Activated naive CD4-positive, alpha-beta T cell treated with anti-CD3 and anti-CD28 coated beads for 36 hours (primary cell): ENCODE measurements around the gene SCARF2. TPM values are rescaled to one million over a fixed set of nuclear protein-coding genes. Genes with fewer than 3 reads are reported as not detected.

ENCODE experiments used
- CTCF ChIA-PET: fragments of 350-600 bp; sonication (Branson Sonifier 250); formaldehyde crosslinking; loops from one replicate; lab custom pipeline; 2021; ENCODE audit warnings: antibody characterized with exemption; lab: Charles Lee
- DNase-seq: peaks from one replicate; pipeline ENCODE4 v3.0.0-alpha.2; 2020
- H3K27ac Mint-ChIP-seq: one replicate; pipeline ENCODE4 v1.8.0; 2021; ENCODE audit warnings: mild to moderate bottlenecking, mixed read lengths
- H3K27me3 Mint-ChIP-seq: one replicate; pipeline ENCODE4 v1.8.0; 2021; ENCODE audit warnings: low read depth, mixed read lengths
- H3K36me3 Mint-ChIP-seq: one replicate; pipeline ENCODE4 v1.8.0; 2021; ENCODE audit warnings: low read depth, mixed read lengths
- H3K4me1 Mint-ChIP-seq: one replicate; pipeline ENCODE4 v1.8.0; 2021; ENCODE audit warnings: low read depth, mixed read lengths
- H3K4me3 Mint-ChIP-seq: one replicate; pipeline ENCODE4 v1.8.0; 2021; ENCODE audit warnings: mild to moderate bottlenecking, moderate library complexity, mixed read lengths
- H3K9me3 Mint-ChIP-seq: one replicate; pipeline ENCODE4 v1.8.0; 2021; ENCODE audit warnings: mixed read lengths
- intact Hi-C: fragments of 100-400 bp; cut with micrococcal nuclease; formaldehyde crosslinking; loops from one replicate; pipeline ENCODE4 v1.15.1; 2023
- total RNA-seq, 2 experiments: library from RNA; stranded (reverse); gene quantifications; one replicate each; pipeline ENCODE4 v1.2.3, GENCODE V29; 2021

SCARF2 gene
- total RNA-seq, 2 experiments from 2014 or later = 0.21 to 0.30 TPM

DNA sequence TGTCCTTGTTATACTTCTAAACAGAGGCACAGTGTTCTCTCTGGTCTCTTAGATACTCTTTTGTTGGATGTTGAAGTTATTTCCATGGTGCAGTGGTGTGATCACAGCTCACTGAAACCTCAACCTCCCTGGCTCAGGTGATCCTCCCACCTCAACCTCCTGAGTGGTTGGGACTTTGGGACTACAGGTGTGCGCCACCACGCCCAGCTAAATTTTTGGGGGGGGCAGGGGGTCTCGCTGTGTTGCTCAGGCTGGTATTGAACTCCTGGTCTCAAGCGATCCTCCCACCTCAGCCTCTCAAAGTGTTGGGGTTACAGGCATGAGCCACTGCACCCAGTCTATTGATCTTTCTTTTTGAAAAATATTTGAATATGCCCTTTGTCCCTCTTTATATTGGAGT is 28.7 kb downstream of the SCARF2 start:
- CTCF ChIA-PET = interaction anchor here (0.6 to 1.0 kb wide), 4 partner anchors 9 to 155 kb away, joined by 3 to 5 read pairs (median 4); no protein-coding TSS in a partner anchor
- H3K4me3 Mint-ChIP-seq = no peak overlapping the region
- DNase-seq = no peak
- H3K4me1 Mint-ChIP-seq = no peaks in the 10 kb centered on the region
- H3K36me3 Mint-ChIP-seq = peaks cover 3% of the 10 kb centered on the region
- intact Hi-C loops = no loop called here
- no peaks in the 10 kb centered on the region for H3K9me3 Mint-ChIP-seq
- no peaks in the 10 kb centered on the region for H3K27me3 Mint-ChIP-seq
- no peak overlapping the region for H3K27ac Mint-ChIP-seq

DNA sequence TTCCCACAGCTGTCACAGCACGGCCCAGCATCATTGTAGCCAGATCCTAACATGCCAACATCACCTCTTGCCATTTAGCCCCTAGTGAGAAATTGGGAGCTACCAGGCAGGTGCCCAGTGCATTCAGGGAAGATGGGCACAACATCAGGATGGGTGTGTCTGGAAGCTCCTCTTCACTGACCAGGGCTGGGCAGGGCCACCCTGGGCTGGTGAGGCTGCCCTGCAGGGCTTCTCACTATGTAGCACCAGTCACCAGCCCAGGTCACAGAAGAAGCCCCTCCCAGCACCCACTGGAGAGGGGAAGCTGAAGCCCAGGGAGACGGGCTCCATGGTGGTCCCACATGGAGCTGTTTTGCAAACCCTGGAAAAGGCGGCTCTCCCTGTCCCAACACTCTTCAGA is 29.8 kb downstream of the SCARF2 start:
- CTCF ChIA-PET = interaction anchor here (0.9 to 1.0 kb wide), 2 partner anchors 10 to 156 kb away, joined by 4 to 5 read pairs; no protein-coding TSS in a partner anchor
- Mint-ChIP-seq H3K4me1 (no peaks in the 10 kb centered on the region), H3K27me3 (no peaks in the 10 kb centered on the region), H3K9me3 (no peaks in the 10 kb centered on the region), H3K36me3 (peaks cover 3% of the 10 kb centered on the region), H3K27ac (no peak overlapping the region), H3K4me3 (no peak overlapping the region)
- DNase-seq = no peak
- intact Hi-C loops = no loop called here

DNA sequence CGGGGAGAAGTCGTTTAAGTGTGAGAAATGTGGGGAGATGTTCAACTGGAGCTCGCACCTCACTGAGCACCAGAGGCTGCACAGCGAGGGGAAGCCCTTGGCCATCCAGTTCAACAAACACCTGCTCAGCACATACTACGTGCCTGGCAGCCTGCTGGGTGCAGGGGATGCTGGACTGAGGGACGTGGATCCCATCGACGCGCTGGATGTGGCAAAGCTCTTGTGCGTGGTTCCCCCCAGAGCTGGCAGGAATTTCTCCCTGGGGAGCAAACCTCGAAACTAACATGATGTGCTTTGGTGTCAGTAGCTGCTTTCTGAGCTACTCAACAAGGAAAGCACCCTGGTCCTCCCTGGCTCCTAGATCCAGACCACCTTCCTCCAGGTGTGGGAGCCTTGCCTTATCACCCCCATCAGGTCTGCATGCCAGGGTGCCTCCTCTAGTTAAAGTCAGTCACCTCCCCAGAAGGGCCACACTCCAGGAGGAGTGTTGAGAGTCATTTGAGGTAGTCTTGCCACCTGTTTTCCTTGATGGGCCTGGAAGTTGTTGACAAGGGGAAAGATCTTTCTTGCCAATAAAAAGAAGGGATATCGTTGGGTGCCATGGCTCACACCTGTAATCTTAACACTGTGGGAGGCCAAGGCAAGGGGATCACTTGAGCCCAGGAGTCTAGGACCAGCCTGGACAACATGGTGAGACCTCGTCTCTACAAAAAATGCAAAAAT is 30.8 kb downstream of the SCARF2 start:
- Mint-ChIP-seq H3K9me3 (no peaks in the 10 kb centered on the region), H3K36me3 (peaks cover 3% of the 10 kb centered on the region), H3K4me3 (no peak overlapping the region), H3K27ac (no peak overlapping the region), H3K4me1 (no peaks in the 10 kb centered on the region), H3K27me3 (no peaks in the 10 kb centered on the region)
- CTCF ChIA-PET = no interaction called here
- intact Hi-C loops = no loop called here
- DNase-seq = no peak

DNA sequence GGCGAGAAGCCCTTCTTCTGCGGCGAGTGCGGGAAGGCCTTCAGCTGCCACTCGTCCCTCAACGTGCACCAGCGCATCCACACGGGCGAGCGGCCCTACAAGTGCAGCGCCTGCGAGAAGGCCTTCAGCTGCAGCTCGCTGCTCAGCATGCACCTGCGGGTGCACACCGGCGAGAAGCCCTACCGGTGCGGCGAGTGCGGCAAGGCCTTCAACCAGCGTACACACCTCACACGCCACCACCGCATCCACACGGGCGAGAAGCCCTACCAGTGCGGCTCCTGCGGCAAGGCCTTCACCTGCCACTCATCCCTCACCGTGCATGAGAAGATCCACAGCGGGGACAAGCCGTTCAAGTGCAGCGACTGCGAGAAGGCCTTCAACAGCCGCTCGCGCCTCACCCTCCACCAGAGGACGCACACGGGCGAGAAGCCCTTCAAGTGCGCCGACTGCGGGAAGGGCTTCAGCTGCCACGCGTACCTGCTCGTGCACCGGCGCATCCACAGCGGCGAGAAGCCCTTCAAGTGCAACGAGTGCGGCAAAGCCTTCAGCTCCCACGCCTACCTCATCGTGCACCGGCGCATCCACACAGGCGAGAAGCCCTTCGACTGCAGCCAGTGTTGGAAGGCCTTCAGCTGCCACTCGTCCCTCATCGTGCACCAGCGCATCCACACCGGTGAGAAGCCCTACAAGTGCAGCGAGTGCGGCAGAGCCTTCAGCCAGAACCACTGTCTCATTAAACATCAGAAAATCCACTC is 31.5 kb downstream of the SCARF2 start:
- Mint-ChIP-seq H3K27me3 (no peaks in the 10 kb centered on the region), H3K4me3 (no peak overlapping the region), H3K36me3 (peaks cover 6% of the 10 kb centered on the region), H3K4me1 (no peaks in the 10 kb centered on the region), H3K9me3 (no peaks in the 10 kb centered on the region), H3K27ac (no peak overlapping the region)
- intact Hi-C loops = no loop called here
- CTCF ChIA-PET = no interaction called here
- no peak for DNase-seq

DNA sequence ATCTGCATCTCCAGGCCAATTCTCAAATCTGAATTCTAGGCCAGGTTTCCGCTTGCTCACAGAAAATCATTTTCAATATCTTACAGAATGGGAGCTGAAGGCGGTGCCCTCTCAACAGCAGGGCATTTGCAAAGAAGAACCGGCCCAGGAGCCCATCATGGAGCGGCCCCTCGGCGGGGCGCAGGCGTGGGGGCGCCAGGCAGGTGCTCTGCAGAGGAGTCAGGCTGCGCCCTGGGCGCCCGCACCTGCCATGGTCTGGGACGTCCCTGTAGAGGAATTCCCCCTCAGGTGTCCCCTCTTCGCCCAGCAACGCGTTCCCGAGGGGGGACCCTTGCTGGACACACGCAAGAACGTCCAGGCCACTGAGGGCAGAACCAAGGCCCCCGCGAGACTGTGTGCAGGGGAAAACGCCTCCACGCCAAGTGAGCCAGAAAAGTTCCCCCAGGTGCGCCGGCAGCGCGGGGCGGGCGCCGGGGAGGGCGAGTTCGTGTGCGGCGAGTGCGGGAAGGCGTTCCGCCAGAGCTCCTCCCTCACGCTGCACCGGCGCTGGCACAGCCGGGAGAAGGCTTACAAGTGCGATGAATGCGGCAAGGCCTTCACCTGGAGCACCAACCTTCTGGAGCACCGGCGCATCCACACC is 32.2 kb downstream of the SCARF2 start:
- H3K4me1 Mint-ChIP-seq = no peaks in the 10 kb centered on the region
- CTCF ChIA-PET = no interaction called here
- no peaks in the 10 kb centered on the region for H3K9me3 Mint-ChIP-seq
- peaks cover 6% of the 10 kb centered on the region for H3K36me3 Mint-ChIP-seq
- no peak for DNase-seq
- no peak overlapping the region for H3K4me3 Mint-ChIP-seq
- intact Hi-C loops = no loop called here
- H3K27me3 Mint-ChIP-seq = no peaks in the 10 kb centered on the region
- H3K27ac Mint-ChIP-seq = no peak overlapping the region

DNA sequence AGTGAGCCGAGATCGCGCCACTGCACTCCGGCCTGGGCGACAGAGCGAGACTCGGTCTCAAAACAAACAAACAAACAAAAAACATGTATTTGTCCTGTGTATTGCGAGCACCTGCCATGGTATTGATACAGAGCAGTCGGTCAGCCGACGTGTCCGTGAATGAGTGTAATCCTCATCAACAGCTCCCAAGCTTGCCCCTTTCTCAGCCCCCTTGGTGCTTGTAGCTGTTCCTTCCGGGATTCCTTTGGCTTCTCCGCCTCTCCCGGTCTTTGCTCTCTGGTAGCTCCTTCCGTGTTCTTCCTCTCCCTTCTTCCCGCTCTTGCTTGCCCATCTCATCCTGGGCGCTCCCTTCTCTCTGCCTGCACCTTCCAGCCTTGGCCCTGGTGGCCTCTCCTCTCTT is 32.7 kb downstream of the SCARF2 start:
- no peak for DNase-seq
- Mint-ChIP-seq H3K4me3 (no peak overlapping the region), H3K27me3 (no peaks in the 10 kb centered on the region), H3K9me3 (no peaks in the 10 kb centered on the region), H3K4me1 (peaks cover under 1% of the 10 kb centered on the region), H3K36me3 (peaks cover 6% of the 10 kb centered on the region), H3K27ac (no peak overlapping the region)
- CTCF ChIA-PET = no interaction called here
- intact Hi-C loops = no loop called here

DNA sequence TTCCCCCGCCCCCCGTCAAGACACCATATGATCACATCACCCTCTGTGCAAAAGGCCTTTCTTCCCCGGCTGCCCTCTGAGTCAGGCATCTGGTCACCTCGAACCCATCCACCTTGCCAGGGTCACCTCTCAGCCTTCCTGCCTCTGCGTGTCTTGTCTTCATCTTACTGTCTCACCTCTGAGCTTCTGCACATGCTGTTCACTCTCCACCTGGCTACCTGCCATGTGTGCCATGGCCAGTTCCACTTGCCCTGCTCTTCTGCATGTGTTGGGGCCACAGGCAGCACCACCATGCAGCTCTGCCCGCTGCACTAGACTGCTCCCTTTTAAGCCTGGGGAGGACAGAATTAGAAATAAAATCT is 33.9 kb downstream of the SCARF2 start:
- Mint-ChIP-seq H3K4me1 (peaks cover 3% of the 10 kb centered on the region), H3K9me3 (no peaks in the 10 kb centered on the region), H3K27ac (no peak overlapping the region), H3K36me3 (peaks cover 6% of the 10 kb centered on the region), H3K4me3 (no peak overlapping the region), H3K27me3 (no peaks in the 10 kb centered on the region)
- CTCF ChIA-PET = interaction anchor here (1.3 kb wide), 1 partner anchor 53 kb away, joined by 3 read pairs; no protein-coding TSS in a partner anchor
- intact Hi-C loops = no loop called here
- DNase-seq = no peak

DNA sequence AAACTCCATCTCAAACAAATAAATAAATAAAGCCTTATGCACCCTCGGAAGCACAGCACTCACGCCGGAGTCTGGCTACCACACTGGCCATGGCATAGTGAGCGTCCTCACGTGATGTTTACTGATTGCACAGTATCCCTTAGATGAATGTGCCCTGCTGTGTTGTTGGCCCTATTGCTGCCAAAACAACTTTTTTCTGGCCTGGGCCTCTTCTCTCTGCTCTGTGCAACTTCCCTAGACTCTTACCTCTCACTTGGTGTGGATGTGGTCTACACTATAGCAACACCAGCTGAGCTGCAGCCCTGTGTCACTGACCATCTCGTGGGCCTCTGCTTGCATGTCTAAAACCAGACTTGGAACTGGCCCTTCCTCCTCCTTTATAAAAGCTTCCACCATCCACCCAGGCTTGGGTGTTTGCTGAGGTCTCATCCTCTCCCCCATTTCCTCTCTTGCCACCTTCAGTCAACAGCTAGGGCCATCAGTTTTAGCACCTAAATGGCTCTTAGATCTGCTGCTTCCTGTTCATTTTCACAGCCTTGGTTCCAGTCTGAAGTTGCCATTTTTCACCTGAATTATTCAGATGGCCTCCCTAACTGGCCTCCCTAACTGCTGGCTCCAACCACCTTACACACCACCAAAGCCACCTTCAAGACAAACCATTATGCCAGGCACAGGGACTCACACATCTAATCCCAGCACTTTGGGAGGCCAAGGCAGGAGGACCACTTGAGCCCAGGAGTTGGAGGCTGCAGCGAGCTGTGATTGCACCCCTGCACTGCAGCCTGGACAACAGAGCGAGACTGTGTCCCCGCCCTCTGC is 34.5 kb downstream of the SCARF2 start:
- Mint-ChIP-seq H3K9me3 (no peaks in the 10 kb centered on the region), H3K36me3 (peaks cover 6% of the 10 kb centered on the region), H3K27ac (no peak overlapping the region), H3K4me3 (no peak overlapping the region), H3K4me1 (peaks cover 4% of the 10 kb centered on the region), H3K27me3 (no peaks in the 10 kb centered on the region)
- CTCF ChIA-PET = interaction anchor here (1.3 kb wide), 1 partner anchor 53 kb away, joined by 3 read pairs; no protein-coding TSS in a partner anchor
- intact Hi-C loops = no loop called here
- DNase-seq = no peak

DNA sequence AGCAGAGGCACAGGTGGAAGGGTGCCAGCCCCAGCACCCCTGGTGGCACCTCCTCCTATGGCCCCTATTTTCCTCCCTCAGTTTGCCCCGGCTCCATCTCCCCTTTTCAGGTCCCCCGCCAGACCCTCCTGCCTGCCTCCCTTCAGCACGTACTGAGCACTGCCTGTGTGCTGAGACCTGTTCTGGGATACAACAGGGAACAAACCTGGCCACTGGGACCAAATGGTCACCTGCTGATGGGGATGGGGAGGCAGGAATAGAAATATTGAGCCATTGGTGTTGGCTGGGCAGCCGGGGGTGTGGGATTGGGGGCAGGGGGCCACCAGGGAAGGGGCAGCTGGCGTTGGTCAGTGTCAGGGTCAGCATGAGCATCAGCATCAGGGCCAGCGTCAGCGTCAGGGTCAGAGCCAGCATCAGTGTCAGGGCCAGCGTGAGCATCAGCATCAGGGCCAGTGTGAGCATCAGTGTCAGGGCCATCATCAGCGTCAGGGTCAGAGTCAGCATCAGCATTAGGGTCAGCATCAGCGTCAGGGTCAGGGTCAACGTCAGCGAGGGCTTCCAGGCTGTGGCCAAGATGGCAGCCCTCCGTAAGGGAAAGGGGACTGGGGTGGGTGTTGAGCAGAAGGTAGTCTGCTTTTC is 36.1 kb downstream of the SCARF2 start:
- H3K4me1 Mint-ChIP-seq = peaks cover 13% of the 10 kb centered on the region
- intact Hi-C loops = no loop called here
- H3K27me3 Mint-ChIP-seq = no peaks in the 10 kb centered on the region
- DNase-seq = no peak
- CTCF ChIA-PET = no interaction called here
- no peaks in the 10 kb centered on the region for H3K9me3 Mint-ChIP-seq
- peaks cover 4% of the 10 kb centered on the region for H3K36me3 Mint-ChIP-seq
- no peak overlapping the region for H3K4me3 Mint-ChIP-seq
- no peak overlapping the region for H3K27ac Mint-ChIP-seq

DNA sequence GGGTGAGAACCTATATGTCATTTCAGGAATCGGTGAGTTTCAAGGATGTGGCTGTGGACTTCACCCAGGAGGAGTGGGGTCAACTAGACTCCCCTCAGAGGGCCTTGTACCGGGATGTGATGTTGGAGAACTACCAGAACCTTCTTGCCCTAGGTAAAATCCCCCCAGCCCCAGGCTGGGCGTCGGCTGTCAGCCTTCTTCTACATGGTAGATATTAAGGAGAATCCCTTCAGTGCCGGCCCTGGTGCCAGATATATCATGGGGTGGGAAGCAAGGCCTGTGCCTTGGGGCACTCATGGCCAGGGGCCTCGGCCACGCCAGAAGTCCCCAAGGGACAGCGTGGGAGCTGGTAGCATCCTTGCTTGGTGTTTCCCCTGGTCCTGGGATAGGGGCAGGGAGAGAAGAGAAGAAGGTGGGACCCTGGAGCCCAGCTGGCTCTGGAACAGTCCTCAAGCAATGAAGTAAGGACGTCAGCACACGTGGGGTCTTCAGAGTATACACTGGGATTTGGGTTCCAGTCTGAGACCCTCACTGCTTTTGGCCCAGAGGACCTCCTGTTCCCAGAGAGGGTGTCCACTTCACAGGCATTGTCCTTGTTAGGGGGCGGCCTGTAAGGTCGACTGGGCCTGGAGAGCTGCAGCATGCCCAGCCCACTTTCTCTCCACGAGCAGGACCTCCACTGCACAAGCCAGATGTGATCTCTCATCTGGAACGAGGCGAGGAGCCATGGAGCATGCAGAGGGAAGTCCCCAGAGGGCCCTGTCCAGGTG is 36.8 kb downstream of the SCARF2 start:
- CTCF ChIA-PET = no interaction called here
- H3K27me3 Mint-ChIP-seq = no peaks in the 10 kb centered on the region

More for the DNA sequence above, 36.8 kb downstream of the SCARF2 start:
- Mint-ChIP-seq H3K9me3 (no peaks in the 10 kb centered on the region), H3K36me3 (peaks cover 2% of the 10 kb centered on the region), H3K27ac (no peak overlapping the region), H3K4me1 (peaks cover 20% of the 10 kb centered on the region), H3K4me3 (no peak overlapping the region)
- DNase-seq = no peak
- intact Hi-C loops = no loop called here
